Activated B cell treated with CpG ODN at 0.5 μM for 24 hours (primary cell): Measurements from ENCODE around the gene IKZF1. TPM values are rescaled to one million over a fixed set of nuclear protein-coding genes. Genes with fewer than 3 reads are reported as not detected.

ENCODE experiments used
- ATAC-seq: fragments of 200-7000 bp; cut with Tn5 transposase; one replicate; pipeline ENCODE4 v1.10.0; 2021; ENCODE audit warnings: low read depth, mild to moderate bottlenecking, moderate library complexity
- CTCF ChIA-PET: fragments of 350-600 bp; sonication (Branson Sonifier 250); formaldehyde crosslinking; loops from one replicate; lab custom pipeline; 2021; ENCODE audit warnings: antibody characterized with exemption; lab: Charles Lee
- POLR2A ChIA-PET: fragments of 350-600 bp; sonication (Branson Sonifier 250); formaldehyde crosslinking; loops from one replicate; lab custom pipeline; 2021; ENCODE audit warnings: antibody characterized with exemption; lab: Charles Lee
- DNase-seq: peaks from one replicate; pipeline ENCODE4 v3.0.0; 2022
- H3K27ac Mint-ChIP-seq: one replicate; pipeline ENCODE4 v1.8.0; 2020; ENCODE audit warnings: mixed read lengths
- H3K27me3 Mint-ChIP-seq: one replicate; pipeline ENCODE4 v1.8.0; 2021; ENCODE audit warnings: mixed read lengths
- H3K36me3 Mint-ChIP-seq: one replicate; pipeline ENCODE4 v1.8.0; 2021; ENCODE audit warnings: low read depth, mixed read lengths
- H3K4me1 Mint-ChIP-seq: one replicate; pipeline ENCODE4 v1.8.0; 2021; ENCODE audit warnings: mixed read lengths
- H3K4me3 Mint-ChIP-seq: one replicate; pipeline ENCODE4 v1.8.0; 2020; ENCODE audit warnings: mild to moderate bottlenecking, mixed read lengths
- H3K9me3 Mint-ChIP-seq: one replicate; pipeline ENCODE4 v1.8.0; 2020; ENCODE audit warnings: mixed read lengths
- CTCF ChIP-seq: fragments of 200-600 bp; IDR thresholded peaks from one replicate; pipeline ENCODE4 v1.8.0; 2022; ENCODE audit warnings: antibody characterized with exemption, mild to moderate bottlenecking
- intact Hi-C: fragments of 100-400 bp; cut with micrococcal nuclease; formaldehyde crosslinking; loops from one replicate; pipeline ENCODE4 v1.15.1; 2024
- total RNA-seq: library from RNA; stranded (reverse); gene quantifications from 2 replicates; pipeline ENCODE4 v1.2.3, GENCODE V29; 2022

Gene IKZF1
- total RNA-seq, 1 donor from 2014 or later = 325 TPM

DNA sequence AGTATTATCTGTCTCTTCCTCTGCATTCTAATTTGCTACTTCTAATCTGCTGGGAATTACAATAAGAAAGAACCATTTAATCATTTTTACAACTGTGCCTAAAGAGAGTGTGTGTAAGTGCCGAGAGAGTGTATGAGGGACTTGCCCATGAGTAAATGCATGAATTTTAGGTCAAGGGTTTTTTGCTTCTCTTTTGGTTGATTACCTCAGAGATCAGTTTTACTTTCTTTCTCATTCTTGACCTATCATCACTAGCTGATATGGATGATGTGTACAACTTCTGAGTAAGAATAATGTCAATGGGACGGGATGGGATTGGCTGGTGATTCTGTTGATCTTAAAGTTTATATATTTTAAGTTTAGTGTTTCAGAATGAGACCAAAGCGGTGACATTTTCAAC, 47.8 kb downstream of the IKZF1 start:
- peaks cover 84% of the 10 kb centered on the region for H3K36me3 Mint-ChIP-seq
- no peaks in the 10 kb centered on the region for H3K9me3 Mint-ChIP-seq
- no peaks in the 10 kb centered on the region for H3K27me3 Mint-ChIP-seq
- H3K27ac Mint-ChIP-seq = peak overlapping the region; percentile 88
- ATAC-seq (peak; percentile 73), DNase-seq (no peak)
- H3K4me3 Mint-ChIP-seq = peak overlapping the region; percentile 42
- peaks cover 93% of the 10 kb centered on the region for H3K4me1 Mint-ChIP-seq
- ChIA-PET POLR2A (interaction anchor here (0.7 to 10.1 kb wide), 21 partner anchors 10 to 204 kb away, joined by 3 to 182 read pairs (median 7); partner anchors contain the start of gene IKZF1), CTCF (interaction anchor here (0.7 to 3.2 kb wide), 12 partner anchors 10 to 207 kb away, joined by 3 to 19 read pairs (median 4); no protein-coding TSS in a partner anchor)
- intact Hi-C loops = loop anchor here (1.0 to 5.0 kb wide), 5 partner anchors 17 to 204 kb away; no protein-coding TSS in a partner anchor
- no peak for TF ChIP-seq CTCF

DNA sequence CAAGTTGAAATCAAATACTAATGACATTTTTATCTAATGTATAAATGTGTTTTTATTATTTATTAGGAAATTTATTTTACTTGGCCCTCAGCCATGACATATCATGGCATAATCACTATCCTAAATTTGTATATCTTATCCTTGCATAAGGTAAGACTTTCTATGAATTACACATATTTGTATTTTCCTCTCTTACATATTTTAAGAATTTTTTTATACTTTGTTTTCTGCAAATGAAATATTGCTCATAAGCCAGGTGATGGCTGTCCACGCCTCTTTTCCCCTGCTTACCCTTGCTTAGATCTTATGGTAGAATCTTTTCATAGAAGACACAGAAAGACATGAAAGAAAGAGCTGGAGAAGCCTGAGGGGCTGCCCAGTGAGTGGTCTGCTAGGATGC, 48.2 kb downstream of the IKZF1 start:
- CTCF ChIA-PET = interaction anchor here (0.7 to 3.2 kb wide), 8 partner anchors 9 to 146 kb away, joined by 3 to 19 read pairs (median 4); no protein-coding TSS in a partner anchor
- Mint-ChIP-seq H3K4me1 (peaks cover 93% of the 10 kb centered on the region), H3K4me3 (no peak overlapping the region), H3K27me3 (no peaks in the 10 kb centered on the region), H3K36me3 (peaks cover 84% of the 10 kb centered on the region), H3K27ac (peak overlapping the region; percentile 85), H3K9me3 (no peaks in the 10 kb centered on the region)
- no peak for TF ChIP-seq CTCF
- intact Hi-C loops = loop anchor here (1.0 to 5.0 kb wide), 5 partner anchors 17 to 204 kb away; no protein-coding TSS in a partner anchor
- ATAC-seq (no peak), DNase-seq (no peak)
- POLR2A ChIA-PET = interaction anchor here (0.9 to 10.1 kb wide), 14 partner anchors 9 to 204 kb away, joined by 3 to 182 read pairs (median 7); partner anchors contain the start of gene IKZF1

- Mint-ChIP-seq H3K27me3 (no peaks in the 10 kb centered on the region), H3K36me3 (peaks cover 84% of the 10 kb centered on the region), H3K4me3 (no peak overlapping the region), H3K9me3 (no peaks in the 10 kb centered on the region), H3K4me1 (peaks cover 94% of the 10 kb centered on the region), H3K27ac (peak overlapping the region; percentile 85)
- no peak for TF ChIP-seq CTCF
- DNase-seq (no peak), ATAC-seq (no peak)
- CTCF ChIA-PET = interaction anchor here (0.9 to 2.1 kb wide), 5 partner anchors 15 to 65 kb away, joined by 3 to 8 read pairs (median 4); no protein-coding TSS in a partner anchor
- POLR2A ChIA-PET = interaction anchor here (1.2 to 10.1 kb wide), 7 partner anchors 9 to 205 kb away, joined by 3 to 182 read pairs (median 7); partner anchors contain the start of gene IKZF1
- intact Hi-C loops = loop anchor here (5.0 kb wide), 2 partner anchors 86 to 146 kb away; no protein-coding TSS in a partner anchor
These were observed 48.7 kb downstream of the IKZF1 start for GRCh38 chr7:50353201-50353600.

GRCh38 chr7:50353894-50354595, 49.5 kb downstream of the IKZF1 start:
- ATAC-seq (no peak), DNase-seq (no peak)
- H3K4me3 Mint-ChIP-seq = no peak overlapping the region
- H3K4me1 Mint-ChIP-seq = peaks cover 94% of the 10 kb centered on the region
- no peak for TF ChIP-seq CTCF
- intact Hi-C loops = loop anchor here (5.0 kb wide), 2 partner anchors 87 to 147 kb away; no protein-coding TSS in a partner anchor
- no peaks in the 10 kb centered on the region for H3K27me3 Mint-ChIP-seq
- peaks cover 83% of the 10 kb centered on the region for H3K36me3 Mint-ChIP-seq
- ChIA-PET POLR2A (interaction anchor here (1.1 to 10.1 kb wide), 4 partner anchors 13 to 45 kb away, joined by 3 to 182 read pairs (median 18); partner anchors contain the start of gene IKZF1), CTCF (interaction anchor here (0.9 to 2.3 kb wide), 3 partner anchors 15 to 37 kb away, joined by 3 to 8 read pairs (median 5); no protein-coding TSS in a partner anchor)
- H3K9me3 Mint-ChIP-seq = no peaks in the 10 kb centered on the region
- H3K27ac Mint-ChIP-seq = peak overlapping the region; percentile 85
